ENCODE results near the gene ELL. TPM values are rescaled to one million over a fixed set of nuclear protein-coding genes. Genes with fewer than 3 reads are reported as not detected.

Gene ELL
- total RNA-seq, 1 donor from 2014 or later: 30.5 TPM

- H3K9me3 ChIP-seq: no peaks in the 10 kb centered on the region
- peak overlapping the region; percentile 81 to 85 for H3K27ac ChIP-seq
- no peak overlapping the region for H3K4me3 ChIP-seq
- peaks cover 12 to 32% of the 10 kb centered on the region in 2 donors for H3K4me1 ChIP-seq
- H3K27me3 ChIP-seq: no peaks in the 10 kb centered on the region
- TF ChIP-seq CTCF (IDR thresholded peaks at IDR 0.05): no peak
- peaks cover 21 to 63% of the 10 kb centered on the region in 2 donors for H3K36me3 ChIP-seq
- intact Hi-C loops (cut with DNase I): loop anchor here (5.0 to 10.0 kb wide), 2 partner anchors 209 to 391 kb away; no protein-coding TSS in a partner anchor
- DNase-seq (ENCODE audit: low spot score in 2 of 2): no peak
Observed at GRCh38 chr19:18456279-18456678, 65.6 kb downstream of the ELL start.

- intact Hi-C loops (cut with DNase I): loop anchor here (5.0 to 10.0 kb wide), 2 partner anchors 119 to 211 kb away; partner anchors contain the start of gene UBA52
- peaks cover 40 to 71% of the 10 kb centered on the region in 2 donors for H3K36me3 ChIP-seq
- no peak for DNase-seq (ENCODE audit: low spot score in 2 of 2)
Observed at GRCh38 chr19:18453269-18454024, 68.4 kb downstream of the ELL start.

GRCh38 chr19:18452386-18452785 is 69.5 kb downstream of the ELL start:
- DNase-seq (ENCODE audit: low spot score in 2 of 2): no peak
- intact Hi-C loops (cut with DNase I): loop anchor here (5.0 to 10.0 kb wide), 2 partner anchors 120 to 212 kb away; partner anchors contain the start of gene UBA52
- Histone ChIP-seq H3K27me3 (no peaks in the 10 kb centered on the region), H3K4me3 (no peak overlapping the region), H3K27ac (no peak overlapping the region), H3K9me3 (no peaks in the 10 kb centered on the region), H3K4me1 (peaks cover 3 to 18% of the 10 kb centered on the region in 2 donors), H3K36me3 (peaks cover 40 to 69% of the 10 kb centered on the region in 2 donors)
- TF ChIP-seq CTCF (IDR thresholded peaks at IDR 0.05): no peak

More at GRCh38 chr19:18453269-18454024, 68.4 kb downstream of the ELL start:
- TF ChIP-seq CTCF (IDR thresholded peaks at IDR 0.05): no peak
- Histone ChIP-seq H3K4me3 (no peak overlapping the region), H3K27ac (no peak overlapping the region), H3K27me3 (no peaks in the 10 kb centered on the region), H3K9me3 (no peaks in the 10 kb centered on the region), H3K4me1 (peaks cover 3 to 20% of the 10 kb centered on the region in 2 donors)

- intact Hi-C loops (cut with DNase I): loop anchor here (2.0 to 10.0 kb wide), 3 partner anchors 121 to 214 kb away; partner anchors contain the start of genes REX1BD and UBA52
- Histone ChIP-seq H3K9me3 (no peaks in the 10 kb centered on the region), H3K27ac (peak overlapping the region in 1 of 2 donors; percentile 22), H3K27me3 (no peaks in the 10 kb centered on the region), H3K4me3 (no peak overlapping the region), H3K36me3 (peaks cover 52 to 76% of the 10 kb centered on the region in 2 donors), H3K4me1 (peaks cover 3 to 7% of the 10 kb centered on the region in 2 donors)
- peak; percentile 95 to 99 (median 95) for TF ChIP-seq CTCF (IDR thresholded peaks at IDR 0.05)
- peak in 1 of 2 donors; percentile 93 for DNase-seq (ENCODE audit: low spot score in 2 of 2)
Observed at GRCh38 chr19:18450931-18451836, 70.7 kb downstream of the ELL start.
